Skeletal muscle tissue (tissue), 4 donors: ENCODE data around the gene TRAF4. TPM values are rescaled to one million over a fixed set of nuclear protein-coding genes. Genes with fewer than 3 reads are reported as not detected.
"Not testable (repeated sequence)": the region's sequence is repeated elsewhere in the genome, so short reads cannot be mapped to it uniquely, and the experiment has no call there.

ENCODE experiments used
- H3K27ac ChIP-seq: one replicate; pipeline ENCODE4 v1.7.0; 2013; ENCODE audit warnings: mild to moderate bottlenecking, low read depth, low read length, inconsistent platforms
- H3K27me3 ChIP-seq, 3 donors: one replicate each; pipeline ENCODE4 v1.7.0; 2013; ENCODE audit warnings: low read length in 3 of 3; ENCODE audit not compliant: control insufficient read depth in 3 of 3, insufficient read depth in 3 of 3
- H3K36me3 ChIP-seq, 3 donors: one replicate each; pipeline ENCODE4 v1.7.0; 2013; ENCODE audit warnings: low read length in 3 of 3; ENCODE audit not compliant: control insufficient read depth in 3 of 3, insufficient read depth in 3 of 3
- H3K4me1 ChIP-seq, 3 donors: one replicate each; pipeline ENCODE4 v1.7.0; 2013; ENCODE audit warnings: low read length in 3 of 3, mild to moderate bottlenecking in 3 of 3; ENCODE audit not compliant: control insufficient read depth in 3 of 3, insufficient read depth in 3 of 3
- H3K4me3 ChIP-seq, 3 donors: one replicate each; pipeline ENCODE4 v1.7.0; 2013; ENCODE audit warnings: low read length in 3 of 3
- H3K9ac ChIP-seq, 3 donors: one replicate each; pipeline ENCODE4 v1.7.0; 2013; ENCODE audit warnings: low read length in 3 of 3, mild to moderate bottlenecking in 3 of 3, moderate library complexity in 2 of 3, low read depth in 1 of 3
- H3K9me3 ChIP-seq, 3 donors: one replicate each; pipeline ENCODE4 v1.7.0; 2013; ENCODE audit warnings: low read length in 3 of 3; ENCODE audit not compliant: control insufficient read depth in 3 of 3
- total RNA-seq: library from RNA; depleted of rRNA; stranded (reverse); fragments of >200 nt; gene quantifications from one replicate; pipeline ENCODE4 v1.2.3, GENCODE V29; 2014
- donor health status: Osteomylitis.

Gene TRAF4
- total RNA-seq, 1 donor from 2014 or later = 26.1 TPM

GRCh38 chr17:28728364-28729200, 15.2 kb upstream of the TRAF4 start, which contains the start of gene NEK8:
TSS of gene NEK8 (plus strand) at chr17:28728788. CDS start at chr17:28728814, 26 bp downstream.
- Histone ChIP-seq H3K9me3 (no peaks in the 10 kb centered on the region), H3K27me3 (peaks cover 0 to 4% (median 0%) of the 10 kb centered on the region in 3 donors), H3K4me3 (peak within 1 kb of the TSS; percentile 92 to 96 (median 95)), H3K27ac (peak within 1 kb of the TSS; percentile 93), H3K9ac (peak within 1 kb of the TSS; percentile 82 to 88 (median 87)), H3K4me1 (peaks cover 27 to 31% (median 28%) of the 10 kb centered on the region in 3 donors), H3K36me3 (peaks cover 9 to 11% (median 10%) of the 10 kb centered on the region in 3 donors)

GRCh38 chr17:28729950-28730330, 13.9 kb upstream of the TRAF4 start:
- Histone ChIP-seq H3K27me3 (peaks cover 0 to 4% (median 0%) of the 10 kb centered on the region in 3 donors), H3K4me3 (no peak overlapping the region), H3K36me3 (peaks cover 0 to 1% (median 0%) of the 10 kb centered on the region in 3 donors), H3K27ac (no peak overlapping the region), H3K9ac (no peak overlapping the region), H3K9me3 (no peaks in the 10 kb centered on the region), H3K4me1 (peaks cover 28 to 33% (median 29%) of the 10 kb centered on the region in 3 donors)

- peaks cover 7 to 10% (median 8%) of the 10 kb centered on the region in 3 donors for H3K4me1 ChIP-seq
- H3K36me3 ChIP-seq = peaks cover 0 to 1% (median 0%) of the 10 kb centered on the region in 3 donors
- no peak overlapping the region for H3K27ac ChIP-seq
- no peaks in the 10 kb centered on the region for H3K27me3 ChIP-seq
- no peak overlapping the region for H3K9ac ChIP-seq
- H3K9me3 ChIP-seq = no peaks in the 10 kb centered on the region
- H3K4me3 ChIP-seq = no peak overlapping the region
Measured at GRCh38 chr17:28733346-28733745, 10.5 kb upstream of the TRAF4 start.

GRCh38 chr17:28734712-28735241, 9.0 kb upstream of the TRAF4 start:
- peaks cover 4 to 7% (median 5%) of the 10 kb centered on the region in 3 donors for H3K4me1 ChIP-seq
- H3K27me3 ChIP-seq = no peaks in the 10 kb centered on the region
- H3K36me3 ChIP-seq = peaks cover 0 to 1% (median 0%) of the 10 kb centered on the region in 3 donors
- H3K9ac ChIP-seq = no peak overlapping the region
- H3K27ac ChIP-seq = no peak overlapping the region
- H3K4me3 ChIP-seq = no peak overlapping the region
- no peaks in the 10 kb centered on the region for H3K9me3 ChIP-seq

- peaks cover 0 to 1% (median 0%) of the 10 kb centered on the region in 3 donors for H3K36me3 ChIP-seq
- H3K27me3 ChIP-seq = no peaks in the 10 kb centered on the region
- H3K27ac ChIP-seq = no peak overlapping the region
- no peaks in the 10 kb centered on the region for H3K9me3 ChIP-seq
- no peak overlapping the region for H3K4me3 ChIP-seq
- peaks cover 4 to 7% (median 5%) of the 10 kb centered on the region in 3 donors for H3K4me1 ChIP-seq
- no peak overlapping the region for H3K9ac ChIP-seq
Measured at GRCh38 chr17:28735242-28735722, 8.5 kb upstream of the TRAF4 start.

- not testable (repeated sequence) for H3K27me3 ChIP-seq, H3K4me1 ChIP-seq, H3K36me3 ChIP-seq, H3K27ac ChIP-seq, H3K4me3 ChIP-seq, H3K9ac ChIP-seq, H3K9me3 ChIP-seq
Measured at GRCh38 chr17:28735913-28736769, 7.7 kb upstream of the TRAF4 start.

GRCh38 chr17:28737316-28737715, 6.5 kb upstream of the TRAF4 start:
- Histone ChIP-seq H3K9ac (no peak overlapping the region), H3K4me1 (peaks cover 4 to 7% (median 5%) of the 10 kb centered on the region in 3 donors), H3K9me3 (no peaks in the 10 kb centered on the region), H3K4me3 (no peak overlapping the region), H3K27me3 (no peaks in the 10 kb centered on the region), H3K36me3 (peaks cover 0 to 1% (median 0%) of the 10 kb centered on the region in 3 donors), H3K27ac (no peak overlapping the region)

GRCh38 chr17:28737770-28738679, 5.8 kb upstream of the TRAF4 start:
- Histone ChIP-seq H3K4me1 (peaks cover 5 to 9% (median 7%) of the 10 kb centered on the region in 3 donors), H3K36me3 (peaks cover 0 to 1% (median 0%) of the 10 kb centered on the region in 3 donors), H3K27ac (no peak overlapping the region), H3K4me3 (no peak overlapping the region), H3K9ac (no peak overlapping the region), H3K27me3 (no peaks in the 10 kb centered on the region), H3K9me3 (no peaks in the 10 kb centered on the region)
